HG03095 (cell line): ENCODE measurements around the gene SUN2.

Experiments
- ATAC-seq: cut with Tn5 transposase; IDR thresholded peaks from one replicate; pipeline ENCODE4 v1.9.1; 2021; ENCODE audit warnings: moderate library complexity; ENCODE audit not compliant: unreplicated experiment

The SUN2 gene

DNA sequence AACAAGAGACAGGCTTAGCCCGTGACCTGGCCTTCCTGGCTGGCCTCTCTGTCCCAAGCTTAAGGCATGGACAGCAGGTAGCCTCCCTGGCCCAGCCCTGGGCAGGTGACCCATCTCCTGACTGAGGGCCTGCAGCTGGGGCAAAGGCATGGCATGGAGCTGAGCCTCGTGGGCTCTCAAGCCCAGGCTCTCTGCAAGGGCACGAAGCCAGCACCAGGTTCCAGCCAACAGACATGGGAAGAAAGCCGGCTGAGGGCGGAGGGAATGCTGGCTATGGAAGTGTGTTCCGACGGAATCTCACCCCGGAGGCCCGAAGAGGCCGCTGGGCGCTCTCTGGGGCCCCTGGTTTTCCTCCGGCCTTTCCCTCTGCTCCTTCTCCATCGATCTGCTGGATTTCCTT, 25.2 kb upstream of the SUN2 start:
- ATAC-seq, result no peak

DNA sequence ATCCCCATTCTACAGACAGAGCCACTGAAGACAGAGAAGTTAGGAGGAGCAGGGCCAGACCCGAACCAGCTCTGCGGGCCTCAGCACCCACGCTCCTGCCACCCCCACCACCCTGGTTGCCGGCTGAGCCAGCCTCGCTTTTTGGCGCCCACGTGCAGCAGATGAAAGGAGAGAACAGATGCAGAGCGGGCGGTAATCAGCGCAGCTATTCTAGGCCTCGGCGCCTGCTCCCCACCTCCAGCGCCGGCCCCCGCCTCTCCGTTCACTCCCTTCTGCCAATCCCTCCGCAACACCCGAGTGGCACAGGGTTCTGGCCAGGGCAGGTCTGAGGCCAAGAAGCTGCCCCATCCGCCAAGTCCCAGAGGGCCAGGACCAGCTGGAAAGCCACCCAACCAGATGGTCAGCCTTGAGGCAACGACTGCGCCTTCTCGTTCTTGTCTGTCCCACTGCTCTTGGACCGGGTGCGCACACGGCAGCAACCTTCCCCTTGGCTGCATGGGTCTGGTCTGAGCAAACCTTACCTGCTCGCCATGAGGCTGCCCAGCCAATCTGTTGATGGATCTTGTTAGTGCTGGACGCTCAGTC, 21.4 kb upstream of the SUN2 start:
- no peak for ATAC-seq

DNA sequence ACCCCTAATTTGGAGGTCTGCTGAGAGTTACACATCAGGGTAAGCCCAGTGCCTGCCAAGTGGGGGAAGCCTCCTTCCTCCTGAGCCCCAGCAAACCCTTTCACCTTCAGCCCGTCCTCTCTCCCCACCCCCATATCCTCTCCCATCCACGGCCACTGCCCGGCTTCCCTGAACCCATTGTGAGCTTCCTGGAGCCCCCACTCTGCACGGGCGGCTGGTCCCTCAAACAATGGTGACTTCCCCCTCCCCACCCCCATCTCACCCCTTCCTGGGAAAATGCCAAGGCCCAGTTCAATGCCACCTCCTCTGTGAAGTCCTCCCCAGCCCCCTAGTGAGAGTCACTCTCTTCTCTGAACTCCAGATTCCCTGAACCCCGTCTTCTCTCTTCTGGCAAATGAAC, 20.3 kb upstream of the SUN2 start:
- ATAC-seq, result no peak

DNA sequence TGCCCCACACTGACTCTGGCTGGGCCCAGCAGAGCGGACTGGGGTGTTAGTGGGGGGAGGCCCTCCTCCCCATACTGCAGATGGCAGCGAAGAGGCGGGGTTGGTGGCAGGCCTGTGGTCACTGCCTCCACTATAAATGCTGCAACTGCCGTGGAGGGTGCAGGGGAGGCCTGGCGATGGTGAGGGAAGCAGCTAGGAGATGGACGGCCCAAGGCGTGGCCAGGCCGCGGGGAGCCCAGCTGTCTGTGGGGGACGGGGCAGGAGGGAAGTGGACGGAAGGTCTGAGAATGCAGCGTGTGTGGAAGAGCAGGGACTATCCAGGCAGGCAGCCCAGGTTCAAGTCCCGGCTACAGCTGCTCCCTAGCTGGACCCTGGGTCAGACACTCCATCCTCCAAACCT, 19.9 kb upstream of the SUN2 start:
- ATAC-seq, result no peak

DNA sequence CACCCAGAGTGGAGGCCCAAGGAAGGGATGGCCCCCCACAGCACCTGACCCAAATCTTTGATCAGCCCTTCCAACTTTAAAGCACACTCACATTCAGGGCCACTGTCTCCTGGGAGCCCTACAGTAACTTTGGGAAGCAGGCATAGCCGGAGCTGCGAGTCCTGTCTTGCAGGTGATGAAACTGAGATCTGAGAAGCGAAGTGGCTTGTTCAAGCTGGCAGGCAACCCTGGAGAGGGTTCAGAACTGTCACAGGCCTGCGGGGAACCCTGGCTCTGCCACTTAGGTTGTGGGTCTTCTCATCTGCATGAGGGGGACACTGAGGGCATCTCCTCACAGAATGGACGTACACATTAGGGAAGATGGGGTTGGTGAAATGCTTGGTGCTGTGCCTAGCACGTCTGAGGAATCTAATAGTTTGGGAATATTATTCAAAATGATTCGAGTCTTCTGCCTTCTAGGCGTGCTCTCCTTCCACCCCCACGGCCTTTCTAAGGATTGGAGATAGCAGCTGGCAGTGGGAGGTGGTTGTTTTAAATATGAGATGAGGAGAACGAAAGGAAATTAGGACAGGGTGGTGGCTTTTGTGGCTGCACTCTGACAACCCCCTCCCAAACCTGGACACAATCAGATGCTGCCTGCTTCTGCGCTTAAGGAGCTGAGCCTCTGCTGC, 18.8 kb upstream of the SUN2 start:
- ATAC-seq, result no peak

DNA sequence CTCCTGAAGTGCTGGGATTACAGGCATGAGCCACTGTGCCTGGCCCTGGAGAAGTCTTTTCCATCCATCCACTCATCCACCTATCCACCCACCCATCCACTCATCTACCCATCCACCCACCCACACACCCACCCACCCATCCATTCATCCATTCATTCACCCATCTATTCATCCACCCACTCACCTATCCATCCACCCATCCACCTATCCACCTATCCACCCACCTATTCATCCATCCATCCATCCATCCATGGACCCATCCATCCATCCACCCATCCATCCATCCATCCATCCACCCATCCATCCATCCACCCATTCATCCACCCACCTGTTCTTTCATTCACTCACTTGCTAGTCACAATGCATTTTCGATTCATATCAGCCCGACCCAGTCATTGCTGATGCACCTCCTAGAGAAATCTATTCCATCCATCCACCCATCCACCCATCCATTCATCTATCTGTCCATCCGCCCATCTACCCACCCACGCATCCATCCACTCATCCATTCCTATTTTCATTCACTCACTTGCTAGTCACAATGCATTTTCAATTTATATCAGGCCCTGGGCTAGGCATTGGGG, 17.7 kb upstream of the SUN2 start:
- no peak for ATAC-seq

DNA sequence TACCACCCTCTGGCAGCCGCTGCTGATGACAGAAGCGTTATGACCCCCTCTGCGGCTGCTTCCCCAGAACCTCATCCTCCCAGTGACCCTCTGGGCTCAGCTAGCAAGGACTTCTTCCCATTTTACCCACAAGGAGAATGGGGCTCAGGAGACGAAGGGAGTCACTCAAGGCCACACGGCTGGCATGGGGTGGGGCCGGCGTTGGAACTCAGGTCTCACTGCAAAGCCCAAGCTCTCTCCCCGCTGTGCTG, 16.8 kb upstream of the SUN2 start:
- no peak for ATAC-seq

DNA sequence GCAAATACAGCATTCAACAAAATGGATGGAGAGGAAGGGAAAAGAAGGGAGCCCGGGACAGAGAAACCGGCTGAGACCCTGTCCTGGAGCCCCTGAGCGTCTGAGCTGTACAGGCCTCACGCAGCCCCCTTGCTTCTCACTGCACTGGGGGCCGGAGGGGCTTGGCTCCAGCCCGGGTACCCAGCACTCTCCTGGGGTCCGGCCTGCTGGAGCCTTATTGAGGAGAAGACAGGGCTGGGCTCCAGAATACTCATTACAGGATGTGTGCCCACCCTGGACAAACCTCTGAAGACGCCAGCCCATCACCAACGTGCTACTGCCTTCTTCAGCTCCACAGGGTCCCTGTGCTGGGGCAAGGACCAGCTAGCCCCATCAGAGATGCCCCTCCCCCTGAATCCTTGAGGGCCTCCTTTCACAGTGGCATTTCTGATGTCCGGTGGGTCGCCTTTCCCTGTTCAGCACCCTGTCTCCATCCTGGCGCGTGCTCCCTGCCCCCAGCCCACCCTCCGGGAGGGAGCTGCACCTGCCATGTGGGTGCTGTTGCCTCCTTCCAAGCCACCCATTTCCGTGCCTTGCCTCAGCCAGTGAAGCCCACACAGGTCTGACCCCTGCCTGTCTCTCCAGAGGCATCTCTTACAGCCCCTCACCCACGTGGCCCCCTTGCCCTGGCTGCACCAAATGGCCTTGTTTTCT, 14.6 kb upstream of the SUN2 start:
- ATAC-seq, result no peak

DNA sequence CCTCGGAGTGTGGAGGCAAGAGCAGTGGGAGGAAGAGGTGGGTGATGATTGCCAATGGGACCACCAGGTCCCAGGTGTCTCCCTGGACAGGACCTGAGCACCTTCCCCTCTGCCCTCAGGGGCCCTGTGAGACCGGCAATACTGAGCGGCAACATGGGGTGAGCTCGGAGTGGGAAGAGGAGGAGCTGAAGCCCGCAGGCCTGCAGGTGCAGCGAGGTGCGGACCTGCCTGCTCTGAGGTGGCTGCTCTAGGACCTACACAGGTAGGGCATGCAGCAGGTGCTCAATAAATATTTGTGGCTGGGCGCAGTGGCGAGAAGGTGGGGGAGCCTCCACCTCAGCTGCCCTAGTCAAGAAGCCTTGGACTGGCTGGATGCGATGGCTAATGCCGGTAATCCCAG, 12.2 kb upstream of the SUN2 start:
- ATAC-seq, result no peak

DNA sequence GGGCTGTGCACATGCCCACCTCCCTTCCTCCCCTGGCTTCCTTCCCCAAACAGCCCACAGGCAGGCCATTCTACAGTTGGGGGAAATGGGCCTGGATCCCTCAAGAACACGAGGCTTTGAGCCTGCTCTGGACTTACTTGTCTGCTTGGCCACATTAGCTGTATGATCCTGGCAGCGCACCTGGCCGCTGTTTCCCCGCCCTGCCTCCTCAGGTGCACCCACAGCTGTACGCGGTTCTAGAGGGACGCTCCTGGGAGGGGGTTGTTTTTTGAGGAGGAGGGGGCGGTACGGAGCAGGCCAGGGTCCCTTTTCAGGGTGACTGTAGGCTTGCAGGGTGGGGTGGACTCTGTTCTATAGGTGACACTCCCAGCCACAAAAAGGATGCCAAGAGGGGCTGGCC, 11.5 kb upstream of the SUN2 start:
- ATAC-seq, result no peak

DNA sequence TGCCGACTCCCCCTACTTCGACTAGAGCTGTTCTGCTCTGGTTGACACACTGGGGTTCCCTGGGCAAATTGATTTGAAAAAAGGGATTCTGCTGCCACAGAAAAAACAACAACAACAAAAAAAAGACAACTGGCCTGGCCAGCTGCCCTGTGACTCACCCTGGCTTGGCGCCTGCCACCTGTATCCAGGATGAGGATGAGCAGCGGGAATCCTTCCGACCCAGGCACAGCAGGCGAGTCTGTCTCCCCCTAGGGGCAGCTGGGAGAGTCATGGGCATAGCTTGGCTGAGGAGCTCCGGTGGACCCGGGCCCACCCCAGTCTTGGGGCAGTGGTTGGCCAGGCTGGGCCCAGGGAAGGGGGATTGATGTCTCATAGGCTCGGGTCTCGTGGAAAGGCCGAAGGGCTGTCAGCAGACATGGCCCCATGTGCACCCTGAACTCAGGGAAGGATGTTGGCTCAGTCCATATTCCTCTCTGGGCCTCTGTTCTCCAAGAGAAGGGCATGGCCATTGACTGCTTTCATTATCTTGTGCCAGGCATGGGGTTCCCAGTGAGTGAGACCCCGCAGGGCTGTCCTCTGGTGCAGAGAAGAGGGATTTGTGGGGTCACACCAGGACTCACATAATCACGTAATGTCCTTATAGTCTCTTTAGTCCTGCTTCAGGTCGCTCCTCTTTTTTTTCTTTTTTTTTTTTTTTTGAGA, 10.4 kb upstream of the SUN2 start:
- no peak for ATAC-seq

DNA sequence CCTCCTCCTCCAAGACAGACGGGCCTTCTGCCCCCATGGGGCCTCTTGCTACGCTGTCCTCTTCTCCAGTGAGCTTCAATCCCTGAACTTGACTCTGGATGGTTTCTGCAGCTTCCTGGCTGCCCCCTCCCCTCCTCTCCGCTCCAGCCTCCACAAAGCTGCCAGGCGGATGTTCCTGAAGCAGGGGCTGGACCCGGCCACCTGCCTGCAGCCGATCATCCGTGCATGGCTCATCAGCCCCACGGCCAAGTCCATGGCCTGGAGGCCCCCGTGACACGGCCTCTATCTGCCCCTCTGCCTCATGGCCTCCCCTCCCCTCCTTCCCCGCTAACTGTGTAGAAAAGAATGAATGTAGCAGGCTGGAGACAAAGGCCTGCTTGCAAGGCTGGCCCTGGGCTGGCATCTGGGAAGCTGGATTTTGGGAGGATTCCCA, 6.8 kb upstream of the SUN2 start:
- no peak for ATAC-seq

DNA sequence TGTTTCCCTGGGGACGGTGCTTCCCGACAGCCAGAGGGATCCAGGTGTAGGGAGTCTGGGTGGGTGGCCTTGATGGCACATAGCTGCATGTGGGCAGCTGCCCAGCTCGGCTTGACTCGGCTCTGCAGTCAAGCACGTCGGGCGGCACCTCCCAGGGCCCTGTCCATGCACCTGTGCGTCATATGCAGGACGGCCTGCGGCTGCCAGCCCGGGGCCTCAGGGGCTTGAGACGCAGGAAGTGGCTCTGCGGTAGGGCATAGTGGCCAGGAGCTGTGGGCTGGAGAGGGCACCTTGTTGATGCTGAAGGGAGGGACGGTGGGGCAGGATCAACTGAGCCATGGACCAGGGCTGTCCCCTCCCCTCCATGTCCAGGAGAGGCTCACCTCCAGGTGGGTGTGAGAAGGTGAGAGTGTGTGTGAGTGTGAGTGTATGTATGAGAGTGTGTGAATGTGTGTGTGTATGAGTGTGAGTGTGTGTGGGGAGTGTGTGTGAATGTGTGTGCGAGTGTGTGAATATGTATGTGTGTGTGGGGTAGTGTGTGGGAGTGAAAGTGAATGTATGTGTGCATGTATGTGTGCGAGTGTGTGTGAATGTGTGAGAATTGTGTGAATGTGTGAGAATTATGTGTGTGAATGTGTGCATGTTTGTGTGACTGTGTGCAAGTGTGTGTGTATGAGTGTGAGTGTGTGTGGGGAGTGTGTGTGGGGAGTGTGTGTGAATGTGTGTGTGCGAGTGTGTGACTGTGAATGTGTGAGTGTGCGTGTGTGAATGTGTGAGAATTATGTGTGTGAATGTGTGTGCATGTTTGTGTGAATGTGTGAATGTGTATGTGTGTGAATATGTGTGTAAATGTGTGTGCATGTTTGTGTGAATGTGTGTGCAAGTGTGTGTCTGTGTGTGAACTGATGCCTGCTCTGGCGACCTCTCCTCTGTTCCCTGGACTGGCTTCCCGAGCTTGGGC, 5.7 kb upstream of the SUN2 start:
- no peak for ATAC-seq

DNA sequence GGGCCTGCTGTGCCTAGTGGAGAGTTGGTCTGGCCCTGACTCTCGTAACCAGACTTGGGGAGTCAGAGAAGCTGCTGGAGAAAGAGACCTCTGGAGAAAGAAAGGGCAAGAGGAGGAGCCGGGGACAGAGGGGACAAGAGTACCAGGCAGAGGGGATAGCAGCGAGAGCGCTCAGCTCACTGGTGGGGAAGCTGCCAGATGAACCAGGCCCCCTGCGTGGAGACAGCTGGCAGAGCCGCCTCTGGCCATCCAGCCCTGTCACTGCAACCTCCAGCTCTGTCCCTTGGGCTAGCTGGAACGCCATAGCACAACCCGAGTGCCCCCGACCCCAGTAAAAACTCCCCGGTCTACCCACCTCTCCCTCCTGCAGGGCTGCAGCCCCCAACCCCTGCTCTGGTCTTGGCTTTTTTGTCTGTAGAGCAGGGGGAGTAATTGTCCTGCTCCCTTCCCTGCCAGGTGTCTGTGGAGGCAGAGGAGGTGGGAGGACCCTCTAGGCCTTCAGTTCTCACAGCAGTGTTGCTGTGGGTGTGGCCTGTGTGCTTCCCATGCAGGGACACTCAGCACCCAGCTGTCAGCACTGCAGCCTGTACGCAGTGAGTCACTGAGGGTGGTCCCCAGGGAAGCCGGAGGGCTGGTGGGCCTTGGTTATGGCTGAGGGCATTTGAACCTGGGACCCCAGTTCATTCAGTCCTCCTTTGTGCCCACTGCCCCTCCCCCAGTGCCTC, 4.8 kb upstream of the SUN2 start:
- ATAC-seq, result no peak

DNA sequence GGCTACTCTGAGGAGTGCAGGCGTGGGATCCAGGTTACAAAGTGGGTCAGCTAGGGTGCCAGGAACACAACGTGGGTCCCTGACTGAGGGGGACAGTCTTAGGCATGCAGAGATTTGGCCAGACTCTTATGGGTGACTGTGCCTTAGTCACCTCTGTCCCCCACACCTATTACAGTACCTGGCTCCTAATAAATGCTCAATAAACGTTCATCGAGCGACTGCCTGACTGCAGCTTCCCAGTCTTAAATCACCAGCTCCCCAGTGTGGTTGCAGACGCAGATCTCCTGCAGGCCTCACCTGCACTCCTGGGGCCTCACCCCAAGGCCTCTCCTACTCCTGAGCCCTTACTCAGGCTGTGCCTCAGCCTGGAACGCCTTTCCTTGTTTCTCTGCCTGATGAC, 3.2 kb upstream of the SUN2 start:
- no peak for ATAC-seq

DNA sequence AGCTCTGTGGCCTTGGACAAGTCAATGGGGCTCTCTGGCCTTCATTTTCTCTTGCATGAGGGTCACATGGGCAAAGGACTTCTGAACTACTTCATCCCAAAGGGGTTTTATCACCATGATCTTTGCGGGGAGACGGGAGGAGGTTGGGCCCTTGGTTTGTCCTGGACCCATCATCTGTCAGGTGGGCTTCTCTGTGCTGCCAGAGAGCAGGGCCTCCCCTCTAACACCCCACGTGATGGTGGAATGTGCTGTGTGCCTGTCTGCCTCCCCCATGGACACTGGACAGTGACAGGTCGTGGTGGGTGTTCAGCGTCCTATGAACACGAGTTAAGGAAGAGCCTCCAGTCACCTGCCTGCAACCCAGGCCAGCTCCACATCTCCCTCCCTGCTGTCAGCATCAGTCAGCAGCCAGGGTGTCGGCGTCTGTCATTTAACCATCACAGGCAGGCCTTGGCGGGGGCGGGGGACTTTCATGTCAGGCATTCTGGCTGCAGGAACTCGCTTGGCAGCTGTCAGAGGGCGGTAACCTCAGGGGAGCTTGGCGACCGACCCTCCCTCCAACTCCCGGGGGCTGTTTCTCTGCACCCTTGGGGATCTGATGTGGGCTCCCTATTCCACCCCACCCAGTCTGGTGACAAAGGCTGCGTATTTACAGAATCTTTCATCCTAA, 2.6 kb upstream of the SUN2 start:
- ATAC-seq, result no peak

DNA sequence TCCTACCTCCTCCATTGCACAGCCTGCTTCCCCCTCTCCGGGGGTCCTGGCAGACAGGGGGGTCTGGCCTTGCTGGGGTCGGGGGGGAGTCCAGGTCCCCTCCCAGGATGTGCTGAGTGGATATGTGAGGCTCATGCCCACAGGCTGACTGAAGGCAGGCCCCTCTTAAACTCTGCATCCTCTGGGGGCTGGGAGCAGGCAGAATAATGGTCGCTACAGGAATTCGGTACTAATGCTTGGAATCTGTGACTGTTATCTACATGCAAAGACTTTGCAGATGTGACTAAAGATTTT, 1.6 kb upstream of the SUN2 start:
- no peak for ATAC-seq

DNA sequence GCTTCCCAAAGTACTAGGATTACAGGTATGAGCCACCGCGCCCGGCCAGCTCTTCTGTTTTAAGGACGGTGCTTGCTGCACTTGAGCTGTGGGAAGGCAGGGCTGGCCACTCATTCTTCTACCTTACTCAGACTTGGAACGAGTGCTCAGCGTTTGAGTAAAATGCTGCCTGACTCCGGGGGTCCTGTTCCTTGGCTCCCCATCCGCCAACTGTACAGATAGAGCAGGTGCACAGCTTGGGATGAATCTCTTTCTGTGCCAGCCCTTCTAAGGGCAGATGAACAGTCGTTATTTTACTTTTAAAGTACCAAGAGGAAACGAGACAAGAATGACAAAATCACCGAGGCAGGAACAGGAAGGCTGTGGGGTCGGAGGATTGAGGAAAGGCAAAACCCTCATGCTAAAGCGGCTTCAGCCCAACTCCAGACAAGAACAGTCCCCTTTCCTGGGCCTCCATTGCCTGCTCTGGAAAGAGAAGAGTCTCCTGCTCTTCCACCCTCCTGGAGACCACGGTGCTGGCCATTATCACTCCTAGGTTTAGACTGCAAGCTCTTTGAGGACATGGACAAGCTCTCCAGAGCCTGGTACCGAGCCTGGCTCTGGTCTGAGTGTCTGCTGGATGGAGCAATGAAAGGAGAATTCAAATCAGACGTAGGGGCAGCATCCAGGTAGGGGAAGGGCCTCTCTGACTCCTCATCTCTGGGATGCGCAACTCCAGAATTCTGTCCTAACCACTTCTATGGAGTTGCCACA, 1.1 kb upstream of the SUN2 start:
- ATAC-seq, result no peak
